LNCAP (cell line): Measurements from ENCODE around the gene TMEM229B.

Experiments
- TF ChIP-seq, protein P1 (sequence below): fragments of 450-650 bp; IDR thresholded peaks from 2 replicates; pipeline ENCODE4 v1.5.1; 2017; ENCODE audit warnings: mild to moderate bottlenecking

The TMEM229B gene

DNA sequence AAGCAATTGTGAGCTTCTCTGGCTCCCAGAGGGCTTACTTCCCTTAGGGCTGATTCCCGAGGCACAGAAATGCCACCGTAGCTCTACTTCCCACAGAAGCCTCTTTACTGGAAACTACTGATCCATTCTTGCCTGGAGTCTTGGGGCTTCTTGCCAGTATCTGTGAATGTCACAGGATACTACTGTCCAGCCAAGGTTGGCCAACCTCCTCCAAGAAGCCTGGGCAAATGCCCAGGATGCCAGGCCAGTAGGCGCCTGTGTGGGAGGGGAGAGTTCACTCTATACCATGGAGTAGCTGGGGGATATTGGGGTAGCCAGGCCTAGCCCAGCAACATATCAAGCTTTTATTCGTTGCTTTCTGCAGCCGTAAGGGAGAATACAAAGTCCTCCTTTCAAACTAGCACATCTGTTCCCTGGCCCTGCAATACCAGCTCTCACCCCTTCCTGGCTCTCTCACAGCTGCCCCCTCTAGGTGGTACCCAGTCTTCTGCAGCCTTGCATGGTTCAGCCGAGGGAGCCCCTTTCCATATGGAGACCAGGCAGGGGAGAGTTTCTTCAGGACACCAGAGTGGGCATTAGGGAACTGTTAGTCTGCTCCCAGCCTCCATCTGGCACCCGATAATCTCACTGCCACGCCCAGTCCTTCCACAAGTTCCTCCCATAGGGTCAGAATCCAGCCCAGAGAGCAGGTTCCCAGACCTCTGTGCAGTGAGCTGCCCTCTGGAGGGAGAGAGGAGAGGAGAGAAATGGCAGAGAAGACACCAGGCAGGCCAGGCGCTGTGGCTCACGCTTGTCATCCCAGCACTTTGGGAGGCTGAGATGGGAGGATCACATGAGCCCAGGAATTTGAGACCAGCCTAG is 52.3 kb downstream of the TMEM229B start:
- TF ChIP-seq, protein P1, sequence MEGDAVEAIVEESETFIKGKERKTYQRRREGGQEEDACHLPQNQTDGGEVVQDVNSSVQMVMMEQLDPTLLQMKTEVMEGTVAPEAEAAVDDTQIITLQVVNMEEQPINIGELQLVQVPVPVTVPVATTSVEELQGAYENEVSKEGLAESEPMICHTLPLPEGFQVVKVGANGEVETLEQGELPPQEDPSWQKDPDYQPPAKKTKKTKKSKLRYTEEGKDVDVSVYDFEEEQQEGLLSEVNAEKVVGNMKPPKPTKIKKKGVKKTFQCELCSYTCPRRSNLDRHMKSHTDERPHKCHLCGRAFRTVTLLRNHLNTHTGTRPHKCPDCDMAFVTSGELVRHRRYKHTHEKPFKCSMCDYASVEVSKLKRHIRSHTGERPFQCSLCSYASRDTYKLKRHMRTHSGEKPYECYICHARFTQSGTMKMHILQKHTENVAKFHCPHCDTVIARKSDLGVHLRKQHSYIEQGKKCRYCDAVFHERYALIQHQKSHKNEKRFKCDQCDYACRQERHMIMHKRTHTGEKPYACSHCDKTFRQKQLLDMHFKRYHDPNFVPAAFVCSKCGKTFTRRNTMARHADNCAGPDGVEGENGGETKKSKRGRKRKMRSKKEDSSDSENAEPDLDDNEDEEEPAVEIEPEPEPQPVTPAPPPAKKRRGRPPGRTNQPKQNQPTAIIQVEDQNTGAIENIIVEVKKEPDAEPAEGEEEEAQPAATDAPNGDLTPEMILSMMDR, result no peak

DNA sequence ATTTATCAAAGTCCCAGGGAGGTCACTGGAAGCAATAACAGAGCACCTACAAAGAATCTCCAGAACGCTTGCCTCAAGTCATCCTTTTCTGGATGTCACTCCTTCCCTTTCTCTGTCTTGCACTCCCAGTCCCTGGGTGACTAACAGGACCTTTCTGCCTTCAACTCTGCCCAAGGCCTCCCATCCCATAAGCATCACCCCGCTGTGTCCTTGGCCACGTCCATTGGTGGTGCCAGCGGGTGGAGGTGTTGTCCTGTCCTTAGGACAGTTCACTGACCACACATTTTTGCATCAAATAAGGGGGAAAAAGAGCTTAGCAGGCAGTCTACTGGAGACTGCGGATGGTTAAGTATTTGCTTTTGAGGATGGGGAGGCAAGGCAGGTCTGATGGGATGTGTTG is 52.9 kb downstream of the TMEM229B start:
- TF ChIP-seq, protein P1, result no peak

DNA sequence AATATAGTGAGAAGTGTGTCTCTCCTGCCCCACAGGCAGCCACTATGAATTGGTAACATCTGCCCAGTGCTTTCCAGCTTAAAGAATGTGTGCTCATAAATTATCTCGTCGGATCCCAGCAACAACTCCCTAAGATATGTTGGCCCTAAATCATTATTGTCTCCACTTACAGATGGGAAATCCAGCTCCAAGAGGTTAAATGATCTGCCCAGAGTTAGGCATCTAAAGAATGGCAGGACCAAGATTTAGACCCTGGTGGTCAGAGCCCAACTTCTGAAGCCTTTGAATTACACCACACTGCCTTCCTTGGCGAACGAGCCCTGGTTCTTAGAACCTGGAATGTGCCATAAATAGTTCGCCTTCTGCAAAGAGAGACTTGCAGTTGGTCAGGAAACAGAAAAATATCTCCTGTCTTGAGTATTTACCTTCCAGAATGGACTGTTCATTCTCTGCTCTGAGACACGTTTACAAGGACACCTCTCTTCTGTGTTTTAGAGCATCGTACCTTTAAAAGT is 56.4 kb downstream of the TMEM229B start:
- TF ChIP-seq, protein P1, result no peak

DNA sequence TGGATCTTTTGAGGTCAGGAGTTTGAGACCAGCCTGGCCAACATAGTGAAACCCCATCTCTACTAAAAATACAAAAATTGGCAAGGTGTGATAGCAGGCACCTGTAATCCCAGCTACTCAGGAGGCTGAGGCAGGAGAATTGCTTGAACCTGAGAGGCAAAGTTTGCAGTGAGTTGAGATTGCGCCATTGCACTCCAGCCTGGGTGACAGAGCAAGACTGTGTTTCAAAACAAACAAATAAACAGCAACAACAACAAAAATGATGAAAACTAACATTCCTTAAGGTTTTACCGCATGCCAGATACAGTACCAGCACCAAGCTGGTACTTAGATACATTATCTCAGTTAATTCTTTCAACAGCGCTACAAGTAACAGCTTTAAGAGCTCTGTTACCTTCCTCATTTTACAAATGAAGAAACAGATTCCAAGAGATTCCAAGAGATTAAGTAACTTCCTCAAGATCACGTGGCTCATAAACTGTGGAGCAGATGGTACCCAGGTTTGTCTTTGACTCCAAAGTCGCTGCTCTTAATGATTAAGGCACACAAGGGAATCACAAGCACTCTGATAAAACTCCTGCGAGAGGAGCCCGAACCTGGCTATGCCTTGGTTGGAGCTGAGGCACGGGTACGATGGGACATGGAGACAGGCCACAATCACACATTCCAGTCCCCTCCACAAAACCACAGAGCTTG is 58.9 kb downstream of the TMEM229B start:
- TF ChIP-seq, protein P1, result no peak

DNA sequence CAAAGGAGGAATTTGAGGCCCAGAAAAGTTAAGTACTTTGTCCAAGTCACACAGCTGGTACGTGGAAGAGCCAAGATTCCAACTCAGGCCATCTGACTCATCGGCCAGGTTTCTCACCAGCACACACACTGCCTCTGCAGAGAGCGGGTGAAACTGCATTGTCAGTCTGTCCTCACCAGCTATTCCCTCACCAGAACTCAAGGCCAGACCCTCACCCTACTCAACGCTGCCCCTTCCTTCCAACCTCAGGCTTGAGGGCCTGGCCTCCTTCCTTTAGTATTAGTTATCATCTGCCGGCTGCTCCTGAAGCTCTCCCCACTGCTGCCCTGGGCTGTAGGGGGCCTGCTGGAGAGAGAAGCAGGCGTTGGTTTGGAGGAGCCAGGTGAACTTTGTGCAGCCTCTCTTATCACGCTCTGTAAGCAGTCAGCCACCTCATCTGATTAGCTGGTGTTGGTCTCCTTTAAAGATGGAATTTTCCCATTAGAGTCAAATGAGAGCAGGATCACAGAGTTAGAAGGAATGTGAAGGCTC is 60.0 kb downstream of the TMEM229B start:
- TF ChIP-seq, protein P1, result no peak

DNA sequence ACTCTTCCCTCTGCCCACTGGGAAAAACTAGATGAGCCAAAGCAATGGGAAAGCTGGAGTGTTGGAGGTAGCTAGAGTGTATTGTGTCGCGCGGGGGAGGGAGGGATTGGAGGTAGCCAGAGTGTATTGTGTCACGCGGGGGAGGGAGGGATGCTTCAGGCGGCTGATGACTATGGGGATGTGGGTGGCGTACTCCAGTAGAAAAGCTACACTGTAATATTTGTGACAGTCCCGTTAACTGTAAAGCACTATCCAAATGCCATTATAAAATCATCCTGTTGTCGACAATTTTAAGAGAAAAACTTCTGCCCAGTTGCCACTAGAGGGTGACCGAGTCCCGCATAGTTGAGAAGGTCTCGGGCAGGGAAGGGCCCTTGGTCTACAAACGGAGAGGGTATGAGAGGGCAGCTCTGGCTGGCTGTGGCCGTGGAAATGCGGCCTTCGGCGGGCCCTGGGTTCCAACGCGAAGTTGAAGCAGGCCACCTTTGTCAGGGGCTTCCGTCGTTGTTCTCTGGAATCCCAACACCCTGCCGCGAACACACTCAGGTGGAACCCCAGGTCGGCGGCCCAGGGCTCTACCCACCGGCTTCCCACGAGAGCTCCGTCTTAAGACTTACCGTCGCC is 61.4 kb downstream of the TMEM229B start:
- TF ChIP-seq, protein P1, result peak; percentile 70

DNA sequence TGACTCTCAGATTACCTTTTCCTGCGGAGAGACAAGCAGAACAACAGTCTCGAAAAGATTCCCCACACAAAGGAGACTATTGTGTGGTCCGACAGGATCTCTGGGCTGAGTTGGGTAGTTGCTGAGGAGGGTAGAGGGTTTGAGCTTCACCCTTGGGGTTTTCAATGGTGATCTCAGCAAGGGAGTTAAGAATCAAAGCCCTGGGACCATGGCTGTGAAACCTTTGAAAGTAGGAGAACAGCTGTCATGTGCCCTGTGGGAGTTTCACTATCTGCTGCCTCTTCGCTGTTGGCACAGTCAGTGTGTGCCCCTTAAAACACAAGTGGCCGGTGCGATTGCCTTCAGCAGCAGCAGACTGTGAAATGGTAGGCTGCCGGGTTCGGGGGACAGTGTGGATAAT is 62.4 kb downstream of the TMEM229B start:
- TF ChIP-seq, protein P1, result no peak
